GM23338 (cell line): ENCODE results near the gene ING5. TPM values are rescaled to one million over a fixed set of nuclear protein-coding genes. Genes with fewer than 3 reads are reported as not detected.

Experiments used
- ATAC-seq: fragments of 200-7000 bp; cut with Tn5 transposase; 3 replicates; pipeline ENCODE4 v1.9.1; 2020
- DNase-seq: peaks from one replicate; pipeline ENCODE4 v3.0.0-alpha.2; 2015; ENCODE audit warnings: low spot score
- H2AFZ ChIP-seq: fragments of 200-600 bp; sonication (generic); 2 replicates; pipeline ENCODE4 v1.8.0; 2016; ENCODE audit warnings: antibody characterized with exemption, mild to moderate bottlenecking, moderate library complexity
- H3F3A ChIP-seq: fragments of 200-600 bp; sonication (generic); replicated peaks from 2 replicates; pipeline ENCODE4 v1.8.0; 2017; ENCODE audit warnings: antibody characterized with exemption, mixed run types, low read depth
- H3K27ac ChIP-seq: fragments of 200-600 bp; sonication (generic); 2 replicates; pipeline ENCODE4 v1.6.1; 2016; ENCODE audit warnings: low read depth
- H3K27me3 ChIP-seq: fragments of 200-600 bp; sonication (generic); 2 replicates; pipeline ENCODE4 v1.8.0; 2016; ENCODE audit warnings: mild to moderate bottlenecking, mixed run types, moderate library complexity; ENCODE audit not compliant: insufficient read depth
- H3K36me3 ChIP-seq: fragments of 200-600 bp; sonication (generic); 2 replicates; pipeline ENCODE4 v1.8.0; 2016; ENCODE audit warnings: mild to moderate bottlenecking; ENCODE audit not compliant: insufficient read depth
- H3K4me1 ChIP-seq: fragments of 200-600 bp; sonication (generic); 2 replicates; pipeline ENCODE4 v1.8.0; 2016; ENCODE audit warnings: mild to moderate bottlenecking, moderate library complexity; ENCODE audit not compliant: insufficient read depth
- H3K4me2 ChIP-seq: fragments of 200-600 bp; sonication (generic); 2 replicates; pipeline ENCODE4 v1.7.1; 2017; ENCODE audit warnings: mixed run types
- H3K4me3 ChIP-seq: fragments of 200-600 bp; sonication (generic); 2 replicates; pipeline ENCODE4 v1.6.1; 2016; ENCODE audit warnings: mixed run types
- H3K79me2 ChIP-seq: fragments of 200-600 bp; sonication (generic); replicated peaks from 2 replicates; pipeline ENCODE4 v1.8.0; 2017; ENCODE audit warnings: mild to moderate bottlenecking; ENCODE audit not compliant: insufficient read depth
- H3K9me2 ChIP-seq: fragments of 200-600 bp; sonication (generic); 2 replicates; pipeline ENCODE4 v1.8.0; 2017; ENCODE audit not compliant: insufficient read depth
- H4K20me1 ChIP-seq: fragments of 200-600 bp; sonication (generic); replicated peaks from 2 replicates; pipeline ENCODE4 v1.8.0; 2017; ENCODE audit warnings: mild to moderate bottlenecking; ENCODE audit not compliant: insufficient read depth
- H3K27ac Mint-ChIP-seq: 2 replicates; pipeline ENCODE4 v1.8.0; 2020; ENCODE audit warnings: inconsistent platforms, mild to moderate bottlenecking, moderate library complexity, mixed read lengths
- H3K27me3 Mint-ChIP-seq: 3 replicates; pipeline ENCODE4 v1.8.0; 2022; ENCODE audit warnings: low read depth, mild to moderate bottlenecking, moderate library complexity, mixed read lengths, inconsistent platforms; ENCODE audit not compliant: insufficient read depth, poor library complexity
- H3K36me3 Mint-ChIP-seq: 3 replicates; pipeline ENCODE4 v1.8.0; 2021; ENCODE audit warnings: low read depth, mild to moderate bottlenecking, inconsistent platforms, moderate library complexity, mixed read lengths
- H3K4me1 Mint-ChIP-seq: 3 replicates; pipeline ENCODE4 v1.8.0; 2020; ENCODE audit warnings: mild to moderate bottlenecking, inconsistent platforms, mixed read lengths
- H3K4me3 Mint-ChIP-seq: 3 replicates; pipeline ENCODE4 v1.8.0; 2021; ENCODE audit warnings: moderate library complexity, mild to moderate bottlenecking, inconsistent platforms, mixed read lengths
- H3K9me3 Mint-ChIP-seq: 3 replicates; pipeline ENCODE4 v1.8.0; 2020; ENCODE audit warnings: moderate library complexity, mild to moderate bottlenecking, inconsistent platforms, mixed read lengths
- CREB1 ChIP-seq: fragments of 250-450 bp; sonication (Bioruptor Pico); IDR thresholded peaks from 2 replicates; pipeline ENCODE4 v1.5.0; 2020; ENCODE audit warnings: low read depth, mild to moderate bottlenecking, moderate library complexity
- ETS1 ChIP-seq: IDR thresholded peaks from 2 replicates; pipeline ENCODE4 v1.6.1; 2016; ENCODE audit warnings: antibody characterized with exemption
- EZH2 ChIP-seq: fragments of 200-600 bp; sonication (generic); IDR thresholded peaks from one replicate; pipeline ENCODE4 v1.8.0; 2017; ENCODE audit warnings: antibody characterized with exemption, mild to moderate bottlenecking, low read depth; ENCODE audit not compliant: unreplicated experiment
- EZH2phosphoT487 ChIP-seq: fragments of 200-600 bp; sonication (generic); IDR thresholded peaks from one replicate; pipeline ENCODE4 v1.8.1; 2018; ENCODE audit warnings: antibody characterized with exemption; ENCODE audit not compliant: unreplicated experiment
- JUNB ChIP-seq: IDR thresholded peaks from one replicate; pipeline ENCODE4 v1.6.1; 2016; ENCODE audit warnings: antibody characterized with exemption; ENCODE audit not compliant: unreplicated experiment
- NANOG ChIP-seq: IDR thresholded peaks from 2 replicates; pipeline ENCODE4 v1.6.1; 2016; ENCODE audit warnings: antibody characterized with exemption, borderline replicate concordance
- POLR2AphosphoS5 ChIP-seq: IDR thresholded peaks from 2 replicates; pipeline ENCODE4 v1.6.1; 2016; ENCODE audit warnings: antibody characterized with exemption, low read depth
- STAT1 ChIP-seq: IDR thresholded peaks from one replicate; pipeline ENCODE4 v1.6.1; 2016; ENCODE audit warnings: antibody characterized with exemption; ENCODE audit not compliant: unreplicated experiment
- ZNF114 ChIP-seq: fragments of 250-450 bp; sonication (Bioruptor Pico); IDR thresholded peaks from 2 replicates; pipeline ENCODE4 v1.5.0; 2020; ENCODE audit warnings: mild to moderate bottlenecking, moderate library complexity
- ZNF331 ChIP-seq: fragments of 250-450 bp; sonication (Bioruptor Pico); IDR thresholded peaks from 2 replicates; pipeline ENCODE4 v1.5.0; 2020; ENCODE audit warnings: low read depth, mild to moderate bottlenecking, moderate library complexity
- ZNF462 ChIP-seq: fragments of 250-450 bp; sonication (Bioruptor Pico); IDR thresholded peaks from 2 replicates; pipeline ENCODE4 v1.5.0; 2020; ENCODE audit warnings: mild to moderate bottlenecking, moderate library complexity
- polyA plus RNA-seq: library from polyadenylated mRNA; unstranded; fragments of >200 nt; fragmentation: Nextera tagmentation; extraction: Ambion mirVana; gene quantifications from 2 replicates; pipeline ENCODE4 v1.2.1, GENCODE V29; 2016
- total RNA-seq: library from RNA; depleted of rRNA; stranded (reverse); fragments of >200 nt; shearing (Covaris generic); gene quantifications from 2 replicates; pipeline ENCODE4 v1.2.3, GENCODE V29; 2014
- TF ChIP-seq, protein P1 (sequence below), 2 experiments: fragments of 200-600 bp in 1 of 2; sonication (generic) in 1 of 2; conservative IDR thresholded peaks; 2 replicates each; pipeline versions ENCODE4 v1.5.1 to v1.6.1; 2016 to 2017; ENCODE audit warnings: antibody characterized with exemption in 2 of 2, low read depth in 2 of 2, mild to moderate bottlenecking in 2 of 2, moderate library complexity in 1 of 2
- TF ChIP-seq, protein P2 (sequence below): IDR thresholded peaks from one replicate; pipeline ENCODE4 v1.6.1; 2018; ENCODE audit warnings: antibody characterized with exemption; ENCODE audit not compliant: unreplicated experiment

Gene ING5
- total and polyA plus RNA-seq, 2 experiments from 2014 or later: 25.7 to 42.5 TPM

DNA sequence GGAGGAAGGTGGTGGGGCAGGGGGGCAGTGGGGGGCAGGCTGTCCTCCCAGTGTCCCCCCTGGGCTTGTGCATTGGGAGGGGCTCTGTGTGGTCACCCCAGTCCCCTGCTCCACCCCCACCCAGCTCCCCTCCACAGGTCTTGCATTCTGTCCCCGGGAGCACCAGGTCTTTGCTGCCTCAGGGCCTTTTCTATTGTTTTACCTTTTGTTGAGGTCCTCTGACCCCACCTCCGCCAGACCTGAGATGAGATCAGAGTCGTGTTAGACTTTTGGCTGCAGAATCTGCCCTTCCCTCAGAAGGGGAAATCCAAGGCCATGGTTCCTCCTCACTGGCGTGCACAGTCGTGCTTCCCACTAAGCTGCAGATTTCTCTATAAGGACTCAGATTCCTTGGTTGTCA is 43.5 kb upstream of the ING5 start:
- Histone ChIP-seq H3K4me2 (no peak overlapping the region), H3K27ac (no peak overlapping the region), H4K20me1 (peaks cover 8% of the 10 kb centered on the region; the same call in 1 of the 2 replicates), H3F3A (peaks cover 8% of the 10 kb centered on the region), H3K4me1 (no peaks in the 10 kb centered on the region), H3K36me3 (peaks cover 16% of the 10 kb centered on the region), H2AFZ (no peak overlapping the region), H3K27me3 (no peaks in the 10 kb centered on the region), H3K79me2 (no peaks in the 10 kb centered on the region), H3K9me2 (no peaks in the 10 kb centered on the region), H3K4me3 (no peak overlapping the region)
- TF ChIP-seq JUNB: no peak
- no peak for TF ChIP-seq CREB1 (CRISPR knock-in tag)
- no peak for TF ChIP-seq EZH2
- no peak for TF ChIP-seq EZH2phosphoT487
- no peak for TF ChIP-seq ETS1
- no peak for TF ChIP-seq STAT1
- no peak for TF ChIP-seq NANOG
- no peak for TF ChIP-seq ZNF462
- TF ChIP-seq, protein P1, sequence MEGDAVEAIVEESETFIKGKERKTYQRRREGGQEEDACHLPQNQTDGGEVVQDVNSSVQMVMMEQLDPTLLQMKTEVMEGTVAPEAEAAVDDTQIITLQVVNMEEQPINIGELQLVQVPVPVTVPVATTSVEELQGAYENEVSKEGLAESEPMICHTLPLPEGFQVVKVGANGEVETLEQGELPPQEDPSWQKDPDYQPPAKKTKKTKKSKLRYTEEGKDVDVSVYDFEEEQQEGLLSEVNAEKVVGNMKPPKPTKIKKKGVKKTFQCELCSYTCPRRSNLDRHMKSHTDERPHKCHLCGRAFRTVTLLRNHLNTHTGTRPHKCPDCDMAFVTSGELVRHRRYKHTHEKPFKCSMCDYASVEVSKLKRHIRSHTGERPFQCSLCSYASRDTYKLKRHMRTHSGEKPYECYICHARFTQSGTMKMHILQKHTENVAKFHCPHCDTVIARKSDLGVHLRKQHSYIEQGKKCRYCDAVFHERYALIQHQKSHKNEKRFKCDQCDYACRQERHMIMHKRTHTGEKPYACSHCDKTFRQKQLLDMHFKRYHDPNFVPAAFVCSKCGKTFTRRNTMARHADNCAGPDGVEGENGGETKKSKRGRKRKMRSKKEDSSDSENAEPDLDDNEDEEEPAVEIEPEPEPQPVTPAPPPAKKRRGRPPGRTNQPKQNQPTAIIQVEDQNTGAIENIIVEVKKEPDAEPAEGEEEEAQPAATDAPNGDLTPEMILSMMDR (conservative IDR thresholded peaks at IDR 0.05; ENCODE audit: low read depth in 2 of 2): no peak
- TF ChIP-seq, protein P2, sequence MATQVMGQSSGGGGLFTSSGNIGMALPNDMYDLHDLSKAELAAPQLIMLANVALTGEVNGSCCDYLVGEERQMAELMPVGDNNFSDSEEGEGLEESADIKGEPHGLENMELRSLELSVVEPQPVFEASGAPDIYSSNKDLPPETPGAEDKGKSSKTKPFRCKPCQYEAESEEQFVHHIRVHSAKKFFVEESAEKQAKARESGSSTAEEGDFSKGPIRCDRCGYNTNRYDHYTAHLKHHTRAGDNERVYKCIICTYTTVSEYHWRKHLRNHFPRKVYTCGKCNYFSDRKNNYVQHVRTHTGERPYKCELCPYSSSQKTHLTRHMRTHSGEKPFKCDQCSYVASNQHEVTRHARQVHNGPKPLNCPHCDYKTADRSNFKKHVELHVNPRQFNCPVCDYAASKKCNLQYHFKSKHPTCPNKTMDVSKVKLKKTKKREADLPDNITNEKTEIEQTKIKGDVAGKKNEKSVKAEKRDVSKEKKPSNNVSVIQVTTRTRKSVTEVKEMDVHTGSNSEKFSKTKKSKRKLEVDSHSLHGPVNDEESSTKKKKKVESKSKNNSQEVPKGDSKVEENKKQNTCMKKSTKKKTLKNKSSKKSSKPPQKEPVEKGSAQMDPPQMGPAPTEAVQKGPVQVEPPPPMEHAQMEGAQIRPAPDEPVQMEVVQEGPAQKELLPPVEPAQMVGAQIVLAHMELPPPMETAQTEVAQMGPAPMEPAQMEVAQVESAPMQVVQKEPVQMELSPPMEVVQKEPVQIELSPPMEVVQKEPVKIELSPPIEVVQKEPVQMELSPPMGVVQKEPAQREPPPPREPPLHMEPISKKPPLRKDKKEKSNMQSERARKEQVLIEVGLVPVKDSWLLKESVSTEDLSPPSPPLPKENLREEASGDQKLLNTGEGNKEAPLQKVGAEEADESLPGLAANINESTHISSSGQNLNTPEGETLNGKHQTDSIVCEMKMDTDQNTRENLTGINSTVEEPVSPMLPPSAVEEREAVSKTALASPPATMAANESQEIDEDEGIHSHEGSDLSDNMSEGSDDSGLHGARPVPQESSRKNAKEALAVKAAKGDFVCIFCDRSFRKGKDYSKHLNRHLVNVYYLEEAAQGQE: no peak
- no peak for TF ChIP-seq POLR2AphosphoS5
- no peak for TF ChIP-seq ZNF114 (CRISPR knock-in tag)
- TF ChIP-seq ZNF331 (CRISPR knock-in tag): no peak
- Mint-ChIP-seq H3K27ac (no peak overlapping the region), H3K9me3 (no peaks in the 10 kb centered on the region; the same call in 2 of the 3 replicates), H3K4me3 (no peak overlapping the region), H3K27me3 (peaks cover 10% of the 10 kb centered on the region), H3K36me3 (peaks cover 69% of the 10 kb centered on the region), H3K4me1 (no peaks in the 10 kb centered on the region; the same call in 2 of the 3 replicates)
- ATAC-seq (no peak), DNase-seq (no peak)
